GM13976 (cell line): ENCODE measurements around the gene KCNH1.
"Not testable (repeated sequence)": the region's sequence is repeated elsewhere in the genome, so short reads cannot be mapped to it uniquely, and the experiment has no call there.

Experiments used
- DNase-seq: peaks from one replicate; pipeline ENCODE4 v3.0.0; 2012; ENCODE audit warnings: low spot score
- in situ Hi-C: fragments of 300-500 bp; cut with MboI; formaldehyde crosslinking; loops from one replicate; pipeline ENCODE4 v1.12.0; 2022; ENCODE audit warnings: low sequenced_read_pairs, mixed read lengths, inconsistent platforms; ENCODE audit not compliant: unreplicated experiment
- TF ChIP-seq, protein P1 (sequence below): IDR thresholded peaks from 2 replicates; pipeline ENCODE4 v1.5.1; 2012; ENCODE audit warnings: borderline replicate concordance, mild to moderate bottlenecking; ENCODE audit not compliant: insufficient read depth; ENCODE audit errors: extremely low read depth, missing control alignments, control extremely low read depth

KCNH1 gene

GRCh38 chr1:211088156-211088555, 45.8 kb downstream of the KCNH1 start:
- in situ Hi-C loops, result no loop called here
- TF ChIP-seq, protein P1, sequence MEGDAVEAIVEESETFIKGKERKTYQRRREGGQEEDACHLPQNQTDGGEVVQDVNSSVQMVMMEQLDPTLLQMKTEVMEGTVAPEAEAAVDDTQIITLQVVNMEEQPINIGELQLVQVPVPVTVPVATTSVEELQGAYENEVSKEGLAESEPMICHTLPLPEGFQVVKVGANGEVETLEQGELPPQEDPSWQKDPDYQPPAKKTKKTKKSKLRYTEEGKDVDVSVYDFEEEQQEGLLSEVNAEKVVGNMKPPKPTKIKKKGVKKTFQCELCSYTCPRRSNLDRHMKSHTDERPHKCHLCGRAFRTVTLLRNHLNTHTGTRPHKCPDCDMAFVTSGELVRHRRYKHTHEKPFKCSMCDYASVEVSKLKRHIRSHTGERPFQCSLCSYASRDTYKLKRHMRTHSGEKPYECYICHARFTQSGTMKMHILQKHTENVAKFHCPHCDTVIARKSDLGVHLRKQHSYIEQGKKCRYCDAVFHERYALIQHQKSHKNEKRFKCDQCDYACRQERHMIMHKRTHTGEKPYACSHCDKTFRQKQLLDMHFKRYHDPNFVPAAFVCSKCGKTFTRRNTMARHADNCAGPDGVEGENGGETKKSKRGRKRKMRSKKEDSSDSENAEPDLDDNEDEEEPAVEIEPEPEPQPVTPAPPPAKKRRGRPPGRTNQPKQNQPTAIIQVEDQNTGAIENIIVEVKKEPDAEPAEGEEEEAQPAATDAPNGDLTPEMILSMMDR, result no peak
- no peak for DNase-seq

- DNase-seq, result no peak
- in situ Hi-C loops, result no loop called here
- TF ChIP-seq, protein P1, result no peak
Observed at GRCh38 chr1:211082824-211083223, 51.1 kb downstream of the KCNH1 start.

DNA sequence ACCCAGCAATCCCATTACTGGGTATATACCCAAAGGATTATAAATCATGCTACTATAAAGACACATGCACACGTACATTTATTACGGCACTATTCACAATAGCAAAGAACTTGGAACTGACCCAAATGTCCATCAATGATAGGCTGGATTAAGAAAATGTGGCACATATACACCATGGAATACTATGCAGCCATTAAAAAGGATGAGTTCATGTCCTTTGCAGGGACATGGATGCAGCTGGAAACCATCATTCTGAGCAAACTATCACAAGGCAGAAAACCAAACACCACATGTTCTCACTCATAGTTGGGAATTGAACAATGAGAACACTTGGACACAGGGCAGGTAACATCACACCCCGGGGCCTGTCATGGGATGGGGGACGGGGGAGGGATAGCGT, 52.5 kb downstream of the KCNH1 start:
- in situ Hi-C loops, DNase-seq: not testable (repeated sequence)

- in situ Hi-C loops, result no loop called here
- DNase-seq, result no peak
- TF ChIP-seq, protein P1, result no peak
Observed at GRCh38 chr1:211068976-211069375, 65.0 kb downstream of the KCNH1 start.

GRCh38 chr1:211066781-211067384, 67.1 kb downstream of the KCNH1 start:
- TF ChIP-seq, protein P1, result no peak
- in situ Hi-C loops, result no loop called here
- no peak for DNase-seq

- in situ Hi-C loops, DNase-seq: not testable (repeated sequence)
Observed at GRCh38 chr1:211041838-211042237, 92.1 kb downstream of the KCNH1 start.

- DNase-seq, result no peak
- in situ Hi-C loops, result no loop called here
- TF ChIP-seq, protein P1, result no peak
Observed at GRCh38 chr1:211037095-211037494, 96.9 kb downstream of the KCNH1 start.

DNA sequence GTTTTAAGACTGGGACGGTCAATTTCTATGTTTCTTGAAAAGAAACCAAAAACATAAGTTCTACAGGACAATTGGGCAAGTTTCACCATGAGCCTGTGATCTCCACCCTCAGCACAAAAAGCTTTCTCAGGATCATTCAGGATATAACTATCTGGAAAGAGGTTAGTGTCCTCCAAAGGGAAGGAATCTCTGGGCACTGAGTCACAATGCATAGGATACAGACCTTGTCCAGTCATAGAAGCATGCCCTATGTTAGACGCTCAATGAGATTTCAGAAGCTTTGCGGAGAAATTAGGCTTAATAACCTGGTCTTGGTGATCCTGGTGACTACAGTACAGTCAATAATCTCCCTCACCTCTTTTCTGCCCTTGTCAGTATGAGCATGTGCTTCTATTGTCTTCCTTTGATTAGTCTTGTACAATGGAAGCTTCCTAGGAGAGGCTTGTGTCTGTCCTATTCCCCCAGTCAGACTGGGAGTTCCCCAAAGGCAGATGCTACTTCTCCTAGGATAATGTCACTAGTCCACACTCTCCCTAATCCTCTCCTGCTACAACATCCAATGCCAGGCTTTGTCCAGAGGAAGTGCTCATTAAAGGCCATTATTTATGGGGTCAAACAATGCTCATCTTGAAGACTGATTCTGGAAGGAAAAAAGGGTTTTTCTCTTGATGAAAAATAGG, 97.4 kb downstream of the KCNH1 start:
- TF ChIP-seq, protein P1, result no peak
- in situ Hi-C loops, result no loop called here
- DNase-seq, result no peak
